IPS-18c (cell line): Measurements from ENCODE around the gene SNTG2.
"Not testable (repeated sequence)": the region's sequence is repeated elsewhere in the genome, so short reads cannot be mapped to it uniquely, and the experiment has no call there.

Source experiments
- H3K4me3 ChIP-seq: 2 replicates; pipeline ENCODE4 v1.7.0; 2013; ENCODE audit warnings: low read depth, mild to moderate bottlenecking, low read length, moderate library complexity; ENCODE audit not compliant: insufficient read depth
- H3K9me3 ChIP-seq: one replicate; pipeline ENCODE4 v1.6.1; 2013; ENCODE audit warnings: mild to moderate bottlenecking, low read length, moderate library complexity; ENCODE audit not compliant: control insufficient read depth, insufficient read depth

Gene SNTG2

DNA sequence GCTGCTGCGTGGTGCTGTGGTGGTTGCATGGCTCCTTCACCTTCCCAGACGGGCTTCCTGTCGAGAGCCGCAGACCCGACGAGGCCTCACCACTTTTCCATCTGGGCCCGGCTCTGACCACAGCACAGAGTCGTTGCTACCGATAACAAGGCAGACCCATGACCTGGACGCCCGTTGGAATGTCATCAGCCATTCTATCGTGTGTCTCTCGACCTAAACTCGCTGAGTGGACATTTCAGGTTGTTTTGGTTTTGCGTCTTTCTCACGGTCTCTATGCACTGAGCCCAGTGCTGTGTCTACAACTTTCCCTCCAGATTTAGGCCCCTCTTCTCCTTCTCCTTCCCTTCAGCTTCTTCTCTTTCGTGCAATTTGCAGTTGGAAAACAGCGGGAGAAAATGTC, 257.9 kb downstream of the SNTG2 start:
- no peak overlapping the region for H3K4me3 ChIP-seq
- peaks cover 3% of the 10 kb centered on the region for H3K9me3 ChIP-seq

DNA sequence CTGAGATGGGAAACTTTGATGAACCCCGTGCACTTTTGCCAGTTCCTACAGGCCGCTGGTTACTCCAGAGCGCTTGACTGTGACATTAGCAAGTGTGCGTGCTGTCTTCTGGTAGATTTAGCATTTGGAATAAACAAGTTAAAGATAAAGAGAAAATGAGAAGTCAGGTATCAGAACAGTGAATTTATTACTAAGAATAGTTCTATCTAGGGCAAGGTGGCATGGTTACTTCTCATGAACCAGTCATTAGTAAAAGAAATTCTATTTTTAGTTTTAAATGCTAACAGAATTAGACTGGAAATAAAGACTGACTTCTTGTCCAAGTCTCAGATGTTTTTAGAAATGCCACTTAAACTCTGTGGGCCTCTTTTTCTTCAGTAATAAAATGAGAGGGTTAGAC, 258.6 kb downstream of the SNTG2 start:
- Histone ChIP-seq H3K4me3 (no peak overlapping the region), H3K9me3 (peaks cover 3% of the 10 kb centered on the region)

DNA sequence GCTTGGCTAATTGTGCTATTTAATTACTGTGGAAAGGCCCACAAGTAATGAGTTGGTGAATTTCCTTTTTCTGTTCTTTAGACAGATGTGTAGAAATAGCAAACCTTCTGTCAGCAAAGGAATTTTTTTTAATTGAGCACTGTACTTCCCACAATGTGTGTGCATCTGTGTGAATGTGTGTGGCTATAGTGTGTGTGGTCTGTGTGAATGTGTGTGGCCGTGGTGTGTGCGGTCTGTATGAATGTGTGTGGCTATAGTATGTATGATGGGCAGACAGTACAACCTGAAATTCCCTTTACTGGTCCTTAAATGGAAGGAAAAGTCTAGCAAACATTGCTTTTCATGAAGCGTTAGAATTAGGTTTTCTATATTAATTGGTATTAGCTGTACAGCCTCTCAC, 259.1 kb downstream of the SNTG2 start:
- peaks cover 3% of the 10 kb centered on the region for H3K9me3 ChIP-seq
- no peak overlapping the region for H3K4me3 ChIP-seq

DNA sequence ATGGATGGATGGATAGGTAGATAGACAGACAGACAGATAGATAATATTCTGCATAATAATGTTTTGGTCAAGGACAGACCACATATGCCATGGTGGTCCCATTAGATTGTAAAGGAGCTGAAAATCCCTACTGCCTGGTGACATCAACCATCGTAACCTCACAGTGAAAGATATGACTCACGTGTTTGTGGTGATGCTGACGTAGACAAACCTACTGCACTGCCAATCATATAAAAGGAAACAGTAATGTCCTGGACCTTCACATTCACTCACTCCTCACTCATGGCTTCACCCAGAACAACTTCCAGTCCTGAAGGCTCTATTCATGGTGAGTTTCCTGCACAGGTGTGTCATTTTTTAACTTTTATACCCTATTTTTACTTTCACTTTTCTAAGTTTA, 259.7 kb downstream of the SNTG2 start:
- Histone ChIP-seq H3K4me3 (no peak overlapping the region), H3K9me3 (peaks cover 3% of the 10 kb centered on the region)

DNA sequence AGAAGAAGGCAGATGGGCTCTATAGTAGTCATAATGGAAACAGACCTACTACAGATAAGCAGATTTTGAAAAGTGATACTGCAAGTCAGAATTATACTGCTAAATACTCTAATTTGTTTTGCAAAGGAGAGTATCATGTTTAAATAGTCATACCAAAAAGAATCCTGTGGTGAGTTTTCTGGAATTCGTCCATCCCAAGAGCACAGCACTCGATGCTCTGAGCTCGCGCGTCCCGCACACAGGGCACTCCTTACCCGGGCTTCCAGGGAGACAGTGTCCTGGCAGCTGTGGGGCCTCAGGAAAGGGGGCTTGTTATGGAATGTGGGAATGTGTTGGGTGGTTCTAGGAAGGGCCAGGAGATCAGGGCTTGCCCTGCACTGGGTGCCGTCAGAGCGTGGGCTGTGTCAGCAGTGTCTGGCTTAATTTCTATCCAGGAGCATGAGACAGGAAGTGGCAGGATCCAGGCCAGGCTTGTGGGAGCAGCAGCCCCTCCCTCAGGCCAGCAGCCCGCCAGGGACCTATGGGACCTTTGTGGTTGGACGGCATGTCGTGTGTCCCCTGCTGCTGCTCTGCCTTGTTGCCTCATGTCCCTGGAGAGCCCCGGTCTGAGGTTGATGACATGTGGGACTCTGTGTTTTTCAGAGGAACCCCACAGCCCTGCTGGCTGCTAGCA, 269.4 kb downstream of the SNTG2 start:
- Histone ChIP-seq H3K4me3 (no peak overlapping the region), H3K9me3 (peaks cover 2% of the 10 kb centered on the region)

DNA sequence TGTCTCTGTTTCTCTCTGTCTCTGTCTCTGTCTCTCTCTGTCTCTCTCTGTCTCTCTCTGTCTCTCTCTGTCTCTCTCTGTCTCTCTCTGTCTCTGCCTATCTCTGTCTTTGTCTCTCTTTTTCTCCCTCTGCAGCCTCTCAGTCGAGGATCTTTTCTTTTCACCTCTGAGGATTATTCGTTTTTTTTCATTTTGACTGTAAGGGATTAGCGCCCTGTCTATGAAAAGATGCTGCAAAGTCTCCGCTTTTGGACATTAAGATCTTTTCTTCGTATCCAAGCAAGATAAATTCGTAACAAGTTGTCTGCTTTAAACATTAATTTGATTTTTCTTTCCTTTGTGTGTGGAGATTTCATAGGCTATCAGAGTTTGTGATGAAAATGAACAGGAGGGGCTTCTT, 271.4 kb downstream of the SNTG2 start:
- Histone ChIP-seq H3K9me3 (peaks cover 2% of the 10 kb centered on the region), H3K4me3 (no peak overlapping the region)

DNA sequence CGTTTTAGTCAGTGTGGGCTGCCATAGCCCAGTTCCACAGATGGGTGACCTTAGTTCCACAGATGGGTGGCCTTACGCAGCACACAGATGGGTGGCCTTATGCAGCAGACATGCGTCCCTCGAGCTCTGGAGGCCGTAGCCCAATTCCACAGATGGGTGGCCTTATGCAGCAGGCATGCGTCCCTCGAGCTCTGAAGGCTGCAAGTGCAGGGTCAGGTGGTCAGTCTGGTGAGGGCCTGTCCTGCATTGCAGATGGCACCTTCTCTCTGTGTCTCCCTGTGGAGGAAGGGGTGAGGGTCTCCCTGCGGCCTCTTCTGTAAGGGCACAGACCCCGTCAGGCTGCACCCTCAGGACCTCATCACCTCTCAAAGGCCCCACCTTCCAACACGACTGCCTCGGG, 273.1 kb downstream of the SNTG2 start:
- no peak overlapping the region for H3K4me3 ChIP-seq
- H3K9me3 ChIP-seq = peaks cover 5% of the 10 kb centered on the region

DNA sequence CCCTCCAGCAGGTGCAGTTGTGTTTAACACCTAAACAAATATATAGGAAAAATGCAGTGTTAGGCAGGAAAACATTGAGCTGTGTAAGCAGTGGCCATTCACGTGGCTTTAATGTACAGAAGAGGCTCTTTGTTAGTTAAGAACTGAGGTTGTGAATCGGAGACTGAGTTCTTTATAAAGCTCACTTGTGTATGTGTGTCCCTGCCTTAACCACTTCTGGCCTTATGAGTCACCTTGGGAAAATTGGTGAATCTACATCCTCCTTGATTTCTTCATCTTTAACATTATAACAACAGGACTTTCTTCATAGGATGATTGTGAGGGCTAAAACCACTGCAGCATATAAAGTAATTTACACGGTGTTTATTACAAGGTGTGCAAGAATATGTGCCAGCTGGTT, 274.3 kb downstream of the SNTG2 start:
- Histone ChIP-seq H3K4me3 (no peak overlapping the region), H3K9me3 (peaks cover 5% of the 10 kb centered on the region)

DNA sequence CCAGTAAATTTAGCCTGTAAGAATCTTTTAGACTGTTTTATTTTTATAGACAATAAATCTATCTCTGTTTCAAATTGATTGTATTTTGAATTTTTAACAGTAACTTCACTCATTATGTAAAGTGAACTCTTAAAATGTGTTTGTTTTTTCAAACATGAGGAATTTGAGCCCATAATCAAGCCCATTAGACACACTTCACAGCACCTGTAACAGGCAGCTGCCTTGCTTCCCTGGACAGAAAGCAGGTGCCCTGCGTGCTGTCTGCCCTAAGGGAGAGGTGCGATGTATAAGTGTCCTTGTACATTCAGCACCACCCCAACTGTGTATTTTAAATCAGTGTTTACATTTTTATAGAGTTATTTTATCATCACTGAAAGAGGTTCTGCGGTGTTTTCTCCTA, 276.1 kb downstream of the SNTG2 start:
- Histone ChIP-seq H3K9me3 (peaks cover 3% of the 10 kb centered on the region), H3K4me3 (no peak overlapping the region)

DNA sequence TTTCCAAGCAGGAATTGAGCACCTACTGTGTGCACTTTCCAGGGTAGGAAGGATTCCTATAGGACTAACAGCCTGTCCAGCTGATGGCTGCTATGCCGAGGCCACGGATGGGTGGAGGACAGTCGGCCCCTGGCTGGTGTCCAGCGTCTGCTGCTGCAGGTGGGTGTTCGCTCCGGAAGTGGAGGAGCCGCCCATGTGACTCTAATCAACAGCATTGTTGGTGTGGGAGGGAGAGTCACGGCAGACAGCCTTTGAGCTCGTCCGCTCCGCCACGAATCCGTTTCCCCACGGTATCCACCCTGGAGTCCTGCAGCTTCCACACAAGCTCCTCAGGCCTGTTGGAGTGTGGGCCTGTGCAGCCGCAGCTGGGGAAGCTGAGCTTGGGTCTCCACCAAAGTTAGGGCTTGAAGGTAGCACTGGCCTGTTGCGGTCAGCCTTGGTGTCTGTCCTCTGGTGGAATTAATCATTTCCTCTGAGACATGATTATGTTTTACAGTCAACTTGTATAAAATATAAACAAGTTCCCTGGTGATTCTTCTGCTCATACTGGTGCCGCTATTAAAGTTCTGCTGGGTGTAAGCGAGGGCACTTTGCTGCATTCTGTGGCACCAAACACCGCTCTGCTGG, 276.7 kb downstream of the SNTG2 start:
- H3K4me3 ChIP-seq = no peak overlapping the region
- peaks cover 3% of the 10 kb centered on the region for H3K9me3 ChIP-seq

DNA sequence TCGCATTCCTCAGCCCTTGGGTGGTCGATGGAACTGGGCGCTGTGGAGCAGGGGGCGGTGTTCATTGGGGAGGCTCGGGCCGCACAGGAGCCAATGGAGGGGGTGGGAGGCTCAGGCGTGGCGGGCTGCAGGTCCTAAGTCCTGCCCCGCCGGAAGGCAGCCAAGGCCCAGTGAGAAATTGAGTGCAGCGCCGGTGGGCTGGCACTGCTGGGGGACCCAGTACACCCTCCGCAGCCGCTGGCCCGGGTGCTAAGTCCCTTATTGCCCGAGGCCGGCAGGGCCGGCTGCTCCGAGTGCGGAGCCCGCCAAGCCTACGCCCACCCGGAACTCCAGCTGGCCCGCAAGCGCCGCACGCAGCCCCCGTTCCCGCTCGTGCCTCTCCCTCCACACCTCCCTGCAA, 278.9 kb downstream of the SNTG2 start:
- H3K4me3 ChIP-seq, H3K9me3 ChIP-seq: not testable (repeated sequence)

DNA sequence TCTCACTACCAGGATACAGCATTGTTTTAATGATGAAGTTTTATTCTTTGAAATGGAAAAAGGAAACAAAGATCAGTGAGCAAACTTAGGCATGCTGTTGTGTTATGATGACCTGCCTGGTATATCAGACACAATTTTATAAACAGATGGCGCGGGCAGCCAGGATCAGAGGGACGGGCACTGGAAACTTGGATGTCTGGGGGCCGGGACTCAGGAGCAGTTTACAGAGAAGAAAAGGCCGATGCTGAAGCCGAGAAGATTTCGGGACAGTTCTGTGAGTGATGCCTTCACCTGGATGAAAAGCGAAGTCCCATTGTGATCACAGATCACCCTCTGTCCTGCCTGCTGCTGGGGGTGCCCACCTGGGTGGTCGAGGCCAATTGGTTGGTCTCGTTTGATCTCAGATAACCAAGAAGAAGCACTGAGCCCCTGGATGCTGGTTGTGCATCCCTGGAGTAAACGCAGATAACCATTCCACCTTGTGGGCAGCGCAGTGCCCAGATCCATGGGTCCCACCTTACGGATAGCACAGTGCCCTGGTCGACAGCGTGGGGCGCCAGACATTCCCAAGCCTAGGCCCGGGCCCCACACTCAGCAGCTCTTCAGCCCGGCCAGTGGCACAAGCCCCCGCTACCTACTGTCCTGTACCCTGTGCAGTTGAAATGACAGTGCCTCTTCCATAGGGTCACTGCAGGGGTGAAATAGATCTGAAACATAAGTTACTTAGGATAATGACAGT, 279.7 kb downstream of the SNTG2 start:
- no peak overlapping the region for H3K4me3 ChIP-seq
- peaks cover 3% of the 10 kb centered on the region for H3K9me3 ChIP-seq

DNA sequence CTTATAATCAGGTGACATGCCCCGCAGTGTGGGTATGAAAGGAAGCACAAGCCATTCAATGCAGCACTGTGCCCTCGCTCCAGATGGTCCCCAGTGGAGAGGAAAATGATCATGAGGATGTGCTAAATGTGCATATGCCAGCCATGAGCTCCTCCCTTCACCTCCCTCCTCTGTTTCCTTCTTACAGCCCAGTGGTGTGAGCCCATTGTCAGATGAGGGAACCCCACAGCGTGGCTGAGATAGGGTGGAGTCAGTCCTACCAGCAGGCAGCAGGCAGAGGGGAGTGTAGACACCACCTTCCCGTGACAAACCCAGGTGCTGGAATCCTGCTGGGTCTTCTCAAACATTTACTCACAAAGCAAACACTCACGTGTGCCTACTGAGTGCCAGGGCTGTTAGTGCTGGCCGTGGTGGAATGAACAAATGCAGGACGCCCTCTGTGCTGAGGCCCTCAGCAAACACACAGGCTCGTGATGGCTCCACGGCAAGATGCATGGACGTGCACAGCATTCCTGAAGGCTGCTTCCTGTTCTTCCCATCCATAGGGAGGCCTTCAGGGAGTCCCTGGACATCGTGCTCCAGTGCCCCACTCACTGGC, 280.9 kb downstream of the SNTG2 start:
- H3K9me3 ChIP-seq = peaks cover 3% of the 10 kb centered on the region
- H3K4me3 ChIP-seq = no peak overlapping the region; the same call in 1 of the 2 replicates

DNA sequence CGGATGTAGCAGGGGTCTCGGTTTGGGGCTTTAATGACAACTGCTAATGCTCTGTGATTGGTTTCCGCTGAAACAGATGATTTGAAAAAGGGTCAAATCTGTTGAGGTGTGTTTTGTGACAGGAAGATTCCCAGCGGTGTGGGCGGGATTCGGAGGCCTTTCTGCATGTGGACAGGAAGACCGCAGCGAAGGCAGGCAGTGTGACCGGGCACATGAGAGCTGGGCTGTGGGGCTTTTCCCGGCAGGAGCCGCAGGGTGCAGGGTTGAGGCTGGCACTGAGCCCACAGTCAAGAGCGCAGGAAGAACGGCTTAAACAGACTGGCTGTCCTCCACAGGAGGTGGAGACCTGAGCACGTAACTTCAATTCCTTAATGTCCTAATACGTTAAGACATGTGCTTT, 282.6 kb downstream of the SNTG2 start:
- Histone ChIP-seq H3K4me3 (no peak overlapping the region), H3K9me3 (peaks cover 3% of the 10 kb centered on the region)

DNA sequence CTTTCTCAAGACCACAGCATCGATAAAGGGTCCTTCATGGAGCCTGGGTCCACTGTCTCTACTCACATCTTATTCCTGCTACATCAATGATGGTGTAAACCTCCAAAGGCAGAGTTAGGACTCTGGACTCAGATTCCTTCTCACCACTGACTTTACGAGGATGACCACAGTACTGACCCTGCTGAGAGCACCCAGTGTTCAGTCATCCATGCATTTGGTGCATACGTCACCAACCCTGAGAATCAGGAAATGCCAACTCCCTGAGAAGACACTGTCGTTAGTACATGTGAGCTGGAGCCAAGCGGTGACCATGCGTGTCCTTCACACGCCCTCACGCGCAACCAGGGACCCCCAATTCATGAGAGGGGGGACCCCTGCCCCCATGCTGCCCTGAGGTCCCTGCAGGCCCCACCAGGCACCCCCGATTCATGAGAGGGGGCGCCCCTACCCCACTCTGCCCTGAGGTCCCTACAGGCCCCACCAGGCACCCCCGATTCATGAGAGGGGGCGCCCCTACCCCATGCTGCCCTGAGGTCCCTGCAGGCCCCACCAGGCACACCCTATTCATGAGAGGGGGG, 284.2 kb downstream of the SNTG2 start:
- H3K4me3 ChIP-seq = no peak overlapping the region
- H3K9me3 ChIP-seq = no peaks in the 10 kb centered on the region

DNA sequence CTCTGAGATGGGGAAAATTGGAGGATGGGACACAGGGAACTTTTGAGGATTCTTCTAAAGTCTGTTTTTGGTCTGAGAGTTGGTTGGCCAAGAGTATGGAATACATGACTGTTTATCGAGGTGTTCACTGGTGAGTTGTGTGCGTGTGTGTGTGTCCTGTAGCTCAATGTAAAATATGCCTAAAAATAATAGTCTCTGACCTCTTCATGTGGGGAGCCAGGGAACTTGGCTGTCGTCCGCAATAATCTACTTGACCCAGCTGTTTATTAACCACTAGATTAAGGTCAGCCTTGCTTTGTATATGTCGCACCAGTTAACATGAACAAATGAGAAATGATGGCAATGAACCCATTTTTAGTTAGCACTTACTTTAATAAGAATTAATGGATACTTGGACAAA, 285.2 kb downstream of the SNTG2 start:
- H3K4me3 ChIP-seq = no peak overlapping the region
- no peaks in the 10 kb centered on the region for H3K9me3 ChIP-seq

DNA sequence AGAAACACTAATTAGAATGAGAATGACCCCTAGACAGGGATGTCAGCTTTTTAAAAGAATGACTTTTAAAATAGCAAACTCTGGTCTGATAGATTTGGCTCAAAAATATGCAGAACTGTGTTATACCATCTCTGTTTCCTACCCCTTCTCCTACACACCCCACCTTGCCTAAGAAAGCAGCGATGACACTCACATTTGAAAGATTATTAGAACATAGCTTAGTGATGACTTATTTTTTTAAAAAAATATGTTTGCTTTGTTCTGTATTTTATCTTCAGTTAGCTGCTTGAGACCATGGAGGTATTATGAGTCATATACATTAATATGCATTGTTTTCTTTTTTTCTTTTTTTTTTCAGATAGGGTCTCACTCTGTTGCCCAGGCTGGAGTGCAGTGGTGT, 286.0 kb downstream of the SNTG2 start:
- Histone ChIP-seq H3K4me3 (no peak overlapping the region), H3K9me3 (no peaks in the 10 kb centered on the region)

DNA sequence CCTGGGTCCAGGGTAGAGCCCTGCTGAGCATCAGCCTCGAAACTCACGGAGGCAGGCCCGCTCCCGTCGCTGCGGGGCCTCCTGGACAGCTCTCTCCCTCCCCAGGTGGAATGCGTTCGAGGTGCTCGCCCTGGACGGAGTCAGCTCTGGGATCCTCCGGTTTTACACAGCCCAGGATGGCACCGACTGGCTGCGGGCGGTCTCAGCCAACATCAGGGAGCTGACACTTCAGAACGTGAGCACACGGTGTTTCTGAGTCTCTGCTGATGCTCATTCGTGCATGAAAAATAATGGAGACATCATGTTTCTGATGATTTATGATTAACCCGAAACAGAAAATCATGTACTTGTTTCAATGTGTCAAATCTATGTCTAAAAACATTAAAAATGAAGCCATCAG, 287.1 kb downstream of the SNTG2 start:
- Histone ChIP-seq H3K4me3 (no peak overlapping the region), H3K9me3 (no peaks in the 10 kb centered on the region)
